GM12873 (cell line): Measurements from ENCODE around the gene SLCO2B1.

Experiments used
- CTCF ChIP-seq: IDR thresholded peaks from 2 replicates; pipeline ENCODE4 v1.5.1; 2012; ENCODE audit warnings: low read depth, mild to moderate bottlenecking, moderate library complexity, low read length, control low read depth; ENCODE audit not compliant: insufficient read depth; ENCODE audit errors: missing control alignments

SLCO2B1 gene

GRCh38 chr11:75160220-75160757 lies 9.4 kb downstream of the SLCO2B1 start:
- no peak for TF ChIP-seq CTCF

- no peak for TF ChIP-seq CTCF
Observed at GRCh38 chr11:75160880-75161279, 10.0 kb downstream of the SLCO2B1 start.

GRCh38 chr11:75161506-75162095 lies 10.7 kb downstream of the SLCO2B1 start:
- no peak for TF ChIP-seq CTCF

GRCh38 chr11:75162954-75163353 lies 12.0 kb downstream of the SLCO2B1 start:
- TF ChIP-seq CTCF, result no peak

GRCh38 chr11:75163921-75164849 lies 13.3 kb downstream of the SLCO2B1 start:
- no peak for TF ChIP-seq CTCF

- no peak for TF ChIP-seq CTCF
Observed at GRCh38 chr11:75165721-75166120, 14.8 kb downstream of the SLCO2B1 start.

- no peak for TF ChIP-seq CTCF
Observed at GRCh38 chr11:75166791-75167190, 15.9 kb downstream of the SLCO2B1 start.
